Mucosa of descending colon (tissue), 3 donors: ENCODE results near the gene ITGA6. TPM values are rescaled to one million over a fixed set of nuclear protein-coding genes. Genes with fewer than 3 reads are reported as not detected.

Experiments used
- ATAC-seq: fragments of 200-7000 bp; cut with Tn5 transposase; one replicate; pipeline ENCODE4 v1.9.1; 2020; ENCODE audit warnings: mild to moderate bottlenecking, moderate library complexity
- DNase-seq, 3 donors: peaks; one replicate each; pipeline ENCODE4 v3.0.0-alpha.2; 2020
- H3K36me3 ChIP-seq: fragments of 200-600 bp; one replicate; pipeline ENCODE4 v1.8.0; 2021; ENCODE audit warnings: low read depth, mild to moderate bottlenecking
- H3K4me1 ChIP-seq: fragments of 200-600 bp; one replicate; pipeline ENCODE4 v1.8.0; 2021; ENCODE audit warnings: low read depth, mild to moderate bottlenecking
- H3K4me3 ChIP-seq: fragments of 200-600 bp; one replicate; pipeline ENCODE4 v1.8.0; 2021; ENCODE audit warnings: mild to moderate bottlenecking
- H3K9me3 ChIP-seq: fragments of 200-600 bp; one replicate; pipeline ENCODE4 v1.8.0; 2021; ENCODE audit warnings: mild to moderate bottlenecking
- CTCF ChIP-seq: fragments of 200-600 bp; IDR thresholded peaks from one replicate; pipeline ENCODE4 v1.8.0; 2022; ENCODE audit warnings: antibody characterized with exemption, mild to moderate bottlenecking
- intact Hi-C, 2 donors: fragments of 100-400 bp; cut with DNase I in 1 of 2; cut with micrococcal nuclease in 1 of 2; formaldehyde crosslinking; loops; one replicate each; pipeline versions ENCODE4 v1.11.0 to v1.11.1; 2022; cut with DNase I, micrococcal nuclease
- total RNA-seq, 3 donors: library from RNA; stranded (reverse); fragmentation: NEBNext Ultra II Directional in 2 of 3; extraction: Animal tissue kit (Norgen Biotek cat#: 25700) in 2 of 3; gene quantifications; one replicate each; pipeline versions ENCODE4 v1.2.1 to v1.2.4, GENCODE V29; 2021 to 2023
- donor health status: DM: no; HTN: no; CAD: no; lungs with moderate emphysema.
- donor health status: DM: no; HTN: no; CAD: no.
- donor health status: DM: no; HTN: yes; CAD: no.

The ITGA6 gene
- total RNA-seq, 3 donors from 2014 or later, result 116 to 192 (median 178) TPM

GRCh38 chr2:172449911-172450550, 22.6 kb downstream of the ITGA6 start:
- Histone ChIP-seq H3K9me3 (no peaks in the 10 kb centered on the region), H3K4me1 (peaks cover 56% of the 10 kb centered on the region), H3K4me3 (no peak overlapping the region), H3K36me3 (no peaks in the 10 kb centered on the region)
- intact Hi-C loops, result no loop called here
- TF ChIP-seq CTCF, result no peak
- ATAC-seq (no peak), DNase-seq (peak in 1 of 3 donors; percentile 1)

GRCh38 chr2:172451923-172452322, 24.5 kb downstream of the ITGA6 start:
- H3K36me3 ChIP-seq, result no peaks in the 10 kb centered on the region
- DNase-seq, result no peak
- no peaks in the 10 kb centered on the region for H3K9me3 ChIP-seq
- H3K4me1 ChIP-seq, result peaks cover 54% of the 10 kb centered on the region
- H3K4me3 ChIP-seq, result no peak overlapping the region
- no peak for ATAC-seq
- intact Hi-C loops, result no loop called here
- no peak for TF ChIP-seq CTCF

GRCh38 chr2:172452845-172453244, 25.5 kb downstream of the ITGA6 start:
- no peaks in the 10 kb centered on the region for H3K9me3 ChIP-seq
- DNase-seq (peak in 1 of 3 donors; percentile 29), ATAC-seq (no peak)
- H3K4me3 ChIP-seq, result no peak overlapping the region
- peaks cover 45% of the 10 kb centered on the region for H3K4me1 ChIP-seq
- intact Hi-C loops, result no loop called here
- H3K36me3 ChIP-seq, result no peaks in the 10 kb centered on the region
- no peak for TF ChIP-seq CTCF

- TF ChIP-seq CTCF, result no peak
- Histone ChIP-seq H3K4me1 (peaks cover 34% of the 10 kb centered on the region), H3K36me3 (no peaks in the 10 kb centered on the region), H3K4me3 (no peak overlapping the region), H3K9me3 (no peaks in the 10 kb centered on the region)
- ATAC-seq (no peak), DNase-seq (no peak)
- intact Hi-C loops, result no loop called here
Observed at GRCh38 chr2:172454404-172455120, 27.2 kb downstream of the ITGA6 start.

DNA sequence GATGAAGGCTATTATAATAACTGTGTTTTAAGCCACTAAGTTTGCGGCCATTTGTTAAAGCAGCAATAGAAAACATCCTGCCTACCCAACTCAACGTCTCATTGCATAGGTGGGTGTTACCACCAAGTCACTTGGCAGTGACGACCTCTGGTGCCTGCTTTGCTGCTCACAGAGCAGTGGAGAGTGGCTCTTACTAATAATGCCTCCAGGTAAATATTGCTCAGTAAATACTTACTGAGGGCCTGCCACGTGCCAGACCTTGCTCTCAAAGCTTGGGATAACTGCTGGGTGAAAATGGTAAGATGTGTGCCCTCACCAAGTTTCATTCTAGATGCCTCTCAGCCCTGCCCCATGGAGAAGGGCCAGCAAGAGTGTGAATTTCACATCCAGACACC, 27.7 kb downstream of the ITGA6 start:
- DNase-seq (no peak), ATAC-seq (peak; percentile 46)
- intact Hi-C loops, result no loop called here
- H3K4me1 ChIP-seq, result peaks cover 35% of the 10 kb centered on the region
- H3K4me3 ChIP-seq, result no peak overlapping the region
- no peak for TF ChIP-seq CTCF
- no peaks in the 10 kb centered on the region for H3K36me3 ChIP-seq
- no peaks in the 10 kb centered on the region for H3K9me3 ChIP-seq
